Measurements from ENCODE around the gene OTUD1.

Gene OTUD1

DNA sequence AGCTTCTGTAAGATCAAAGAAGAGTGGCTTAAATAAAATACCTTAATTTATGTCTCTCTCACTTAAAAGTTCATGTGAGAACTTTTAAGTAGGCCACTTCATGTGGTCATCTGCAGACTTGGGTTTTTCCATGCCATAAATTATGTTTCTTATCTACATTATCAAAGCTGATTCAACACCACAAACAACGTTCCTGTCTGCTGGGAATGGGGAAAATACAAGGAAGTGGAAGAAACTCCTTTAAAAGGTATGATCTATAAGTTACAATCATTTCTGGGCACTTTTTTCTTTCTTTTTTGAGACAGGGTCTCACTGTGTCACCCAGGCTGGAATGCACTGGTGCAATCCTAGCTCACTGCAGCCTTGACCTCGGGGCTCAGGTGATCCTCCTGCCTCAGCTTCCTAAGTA is 16.9 kb upstream of the OTUD1 start:
- no peak for DNase-seq

DNA sequence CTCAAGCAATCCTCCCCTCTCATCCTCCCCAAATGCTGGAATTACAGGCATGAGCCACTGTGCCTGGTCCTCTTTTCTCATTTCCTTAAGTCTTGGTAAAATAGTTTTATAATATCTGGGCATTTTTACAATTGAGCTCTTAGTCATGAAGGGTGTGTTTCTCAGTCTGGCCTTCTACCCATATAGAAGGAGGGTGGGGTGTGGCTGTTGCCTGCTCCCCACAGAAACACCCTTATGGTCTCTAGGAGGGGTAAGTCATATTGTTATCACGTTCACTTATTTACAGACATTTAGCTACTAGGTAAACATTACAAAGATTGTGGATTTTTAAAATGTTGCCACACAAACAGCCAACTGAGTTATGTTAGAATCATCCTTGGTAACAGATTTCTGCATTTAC is 6.7 kb upstream of the OTUD1 start:
- DNase-seq = no peak

DNA sequence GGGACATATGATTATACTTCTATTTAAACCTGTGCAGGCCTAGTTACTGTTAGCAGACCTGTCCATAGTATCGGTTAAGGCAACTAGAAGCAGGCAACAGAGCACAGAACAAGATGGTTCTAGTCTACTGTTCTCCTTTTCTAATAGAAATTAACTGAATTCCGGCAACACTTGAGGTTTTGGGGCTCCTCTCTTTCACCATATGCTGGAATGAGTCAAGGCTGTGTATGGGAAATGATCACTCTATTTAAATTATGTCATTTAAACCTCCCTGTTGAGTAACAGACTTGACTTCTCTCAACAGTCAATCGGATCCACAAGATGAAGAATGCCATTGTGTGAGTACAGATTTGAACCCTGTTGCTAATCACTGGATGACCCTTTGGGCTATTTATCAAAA is 6.2 kb upstream of the OTUD1 start:
- no peak for DNase-seq

DNA sequence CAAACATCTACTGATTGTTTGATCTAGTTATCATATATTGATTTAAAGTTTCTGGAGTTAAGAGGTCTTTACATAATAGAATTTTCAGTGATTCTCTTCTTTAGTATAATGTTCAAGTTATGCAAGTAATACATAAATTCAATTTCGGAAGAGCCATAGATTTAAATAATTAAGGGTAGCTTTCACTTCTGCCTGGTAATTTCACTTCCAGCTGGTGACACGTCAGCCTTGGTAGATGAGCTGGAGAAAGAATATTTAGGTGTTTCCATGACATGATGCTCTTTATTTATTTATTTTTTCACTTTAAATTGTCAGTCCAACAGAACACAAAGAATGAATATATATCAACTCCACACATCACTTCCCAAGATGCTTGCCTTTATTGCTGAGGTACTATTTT is 5.2 kb upstream of the OTUD1 start:
- DNase-seq = no peak

DNA sequence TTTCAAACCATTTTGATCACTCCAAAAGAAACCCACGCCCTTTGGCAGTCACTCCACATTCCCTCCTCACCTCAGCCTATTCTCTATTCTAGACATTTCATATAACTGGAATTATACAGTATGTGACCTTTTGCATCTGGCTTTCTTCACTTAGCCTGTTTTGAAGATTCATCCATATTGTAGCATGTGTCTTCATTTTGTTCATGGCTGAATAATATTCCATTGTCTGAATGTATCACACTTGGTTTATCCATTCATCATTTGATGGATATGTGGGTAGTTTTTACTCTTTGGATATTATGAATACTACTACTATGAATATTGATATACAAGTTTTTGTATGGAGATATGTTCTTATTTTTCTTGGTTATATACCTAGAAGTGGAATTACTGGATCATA is 3.5 kb upstream of the OTUD1 start:
- DNase-seq = no peak

DNA sequence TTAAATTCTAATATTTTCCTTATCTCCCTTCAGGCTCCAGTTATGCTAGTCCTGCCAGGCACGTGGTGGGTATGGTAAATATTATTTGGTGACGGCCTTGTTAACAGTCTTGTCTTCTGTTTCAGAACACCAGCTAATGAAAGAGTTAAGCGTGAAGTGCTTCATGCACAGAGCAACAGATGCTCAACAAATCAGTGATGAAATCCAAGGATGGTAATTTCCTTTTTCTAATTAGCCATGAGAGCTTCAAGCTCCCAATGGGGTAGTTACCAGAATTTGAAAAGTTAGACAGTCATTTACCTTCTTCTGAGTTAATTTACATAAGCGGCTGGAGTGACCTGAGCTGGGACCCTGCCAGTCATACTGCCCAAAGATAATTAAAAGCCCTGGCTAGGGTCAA is 1.9 kb upstream of the OTUD1 start:
- no peak for DNase-seq

DNA sequence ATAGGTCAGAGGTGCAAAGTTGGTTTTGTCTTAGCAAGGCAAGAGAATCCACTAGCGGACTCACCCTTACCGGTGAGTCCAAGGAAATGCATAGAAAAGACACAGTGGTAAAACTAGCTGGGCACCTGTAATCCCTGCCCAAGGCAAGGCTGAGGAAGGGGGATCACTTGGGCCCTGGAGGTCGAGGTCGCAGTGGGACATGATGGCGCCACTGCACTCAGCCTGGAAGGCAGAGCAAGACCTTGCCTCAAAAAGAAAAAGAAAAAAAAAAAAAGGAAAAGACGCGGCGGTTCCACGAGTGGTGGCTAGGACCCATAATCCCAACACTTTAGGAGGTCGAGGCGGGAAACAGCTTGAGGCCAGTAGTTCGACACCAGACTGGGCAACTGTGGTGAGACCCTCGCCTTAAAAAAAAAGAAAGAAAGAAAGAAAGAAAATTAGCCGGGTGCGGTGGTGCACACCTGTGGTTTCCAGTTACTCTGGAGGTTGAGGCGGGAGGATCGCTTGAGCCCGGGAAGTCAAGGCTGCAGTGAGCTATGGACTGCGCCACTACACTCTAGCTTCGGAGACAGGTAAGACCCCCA is 820 bp upstream of the OTUD1 start:
- no peak for DNase-seq

DNA sequence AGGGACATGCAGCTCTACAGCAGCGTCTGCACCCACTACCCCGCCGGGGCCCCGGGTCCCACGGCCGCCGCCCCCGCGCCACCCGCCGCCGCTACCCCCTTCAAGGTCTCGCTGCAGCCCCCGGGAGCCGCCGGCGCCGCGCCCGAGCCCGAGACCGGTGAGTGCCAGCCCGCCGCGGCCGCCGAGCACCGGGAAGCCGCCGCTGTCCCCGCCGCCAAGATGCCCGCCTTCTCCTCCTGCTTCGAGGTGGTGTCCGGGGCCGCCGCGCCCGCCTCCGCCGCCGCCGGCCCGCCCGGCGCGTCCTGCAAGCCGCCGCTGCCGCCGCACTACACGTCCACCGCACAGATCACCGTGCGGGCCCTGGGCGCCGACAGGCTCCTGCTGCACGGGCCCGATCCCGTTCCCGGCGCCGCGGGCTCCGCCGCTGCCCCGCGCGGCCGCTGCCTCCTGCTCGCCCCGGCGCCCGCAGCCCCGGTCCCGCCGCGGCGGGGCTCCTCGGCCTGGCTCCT is 631 bp downstream of the OTUD1 start:
- peak in 2 of 4 experiments; percentile 33 to 42 for DNase-seq

DNA sequence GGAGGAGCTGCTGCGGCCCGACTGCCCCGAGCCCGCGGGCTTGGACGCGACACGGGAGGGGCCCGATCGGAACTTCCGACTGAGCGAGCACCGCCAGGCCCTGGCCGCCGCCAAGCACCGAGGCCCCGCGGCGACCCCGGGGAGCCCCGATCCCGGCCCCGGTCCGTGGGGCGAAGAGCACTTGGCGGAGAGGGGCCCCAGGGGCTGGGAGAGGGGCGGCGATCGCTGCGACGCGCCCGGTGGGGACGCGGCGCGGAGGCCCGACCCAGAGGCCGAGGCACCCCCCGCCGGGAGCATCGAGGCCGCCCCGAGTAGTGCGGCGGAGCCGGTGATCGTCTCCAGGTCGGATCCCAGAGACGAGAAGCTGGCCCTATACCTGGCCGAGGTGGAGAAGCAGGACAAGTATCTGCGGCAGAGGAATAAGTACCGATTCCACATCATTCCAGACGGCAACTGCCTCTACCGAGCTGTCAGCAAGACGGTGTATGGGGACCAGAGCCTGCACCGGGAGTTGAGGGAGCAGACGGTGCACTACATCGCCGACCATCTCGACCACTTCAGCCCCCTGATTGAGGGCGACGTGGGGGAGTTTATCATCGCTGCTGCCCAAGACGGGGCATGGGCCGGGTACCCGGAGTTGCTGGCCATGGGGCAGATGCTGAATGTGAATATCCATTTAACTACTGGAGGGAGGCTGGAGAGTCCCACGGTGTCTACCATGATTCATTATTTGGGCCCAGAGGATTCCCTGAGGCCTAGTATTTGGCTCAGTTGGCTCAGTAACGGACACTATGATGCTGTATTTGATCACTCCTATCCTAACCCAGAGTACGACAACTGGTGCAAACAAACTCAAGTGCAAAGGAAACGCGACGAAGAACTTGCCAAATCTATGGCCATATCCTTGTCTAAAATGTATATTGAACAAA is 1.4 kb downstream of the OTUD1 start:
- peak; percentile 11 to 30 (median 15) for DNase-seq

DNA sequence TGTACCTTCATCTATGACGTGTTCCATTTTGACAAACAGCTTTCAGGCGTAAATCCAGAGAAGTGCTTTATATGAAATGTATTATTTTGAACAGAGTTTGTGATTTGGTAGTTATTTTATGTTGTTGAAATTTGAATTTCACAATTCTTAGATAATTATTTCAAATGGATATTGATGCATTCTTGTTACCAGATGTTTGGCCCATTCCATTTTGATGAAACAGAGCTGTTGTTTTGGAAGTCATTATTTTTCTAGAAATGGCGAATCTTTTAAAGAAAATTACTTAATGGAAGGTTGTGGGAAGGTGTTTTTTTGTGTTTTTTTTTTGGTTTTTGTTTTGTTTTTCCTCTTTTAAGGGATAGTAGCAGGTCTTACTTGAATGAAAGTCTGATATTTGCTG is 2.4 kb downstream of the OTUD1 start:
- DNase-seq = no peak

DNA sequence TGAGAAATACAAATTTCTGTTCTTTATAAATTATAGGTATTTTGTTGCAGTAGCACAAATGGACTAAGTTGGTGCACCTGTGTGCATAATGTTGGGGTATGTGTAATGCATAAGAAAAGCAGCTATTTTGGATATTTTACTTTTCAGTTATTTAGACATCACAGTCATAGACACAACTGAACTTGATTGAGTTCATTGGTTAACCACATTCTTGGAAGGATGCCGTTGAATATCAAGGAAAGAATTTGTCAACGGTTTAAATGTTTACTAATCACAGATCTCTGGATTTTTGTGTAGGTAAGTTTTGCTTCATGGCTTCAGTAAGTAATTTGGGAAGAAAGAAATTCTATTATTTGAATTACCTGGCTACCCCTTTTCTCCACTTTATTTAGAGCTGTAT is 4.1 kb downstream of the OTUD1 start:
- DNase-seq = no peak

DNA sequence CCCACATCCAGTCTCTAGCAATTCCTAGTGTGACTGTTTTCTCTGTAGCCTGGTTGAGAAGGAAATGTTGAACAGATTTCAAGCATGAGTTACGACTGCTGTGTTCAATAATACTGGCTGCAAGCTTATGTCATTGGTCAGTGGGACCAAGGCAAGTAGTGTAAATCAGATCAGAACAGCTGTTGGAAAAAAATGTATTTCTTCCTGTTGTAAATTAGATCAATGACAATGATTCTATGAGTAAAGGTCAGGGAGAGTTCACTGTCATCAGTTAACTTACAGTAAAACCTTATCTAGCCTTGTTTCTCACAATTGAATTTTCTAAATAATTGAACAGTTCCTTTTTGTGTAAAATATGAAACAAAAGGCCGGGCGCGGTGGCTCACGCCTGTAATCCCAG is 6.7 kb downstream of the OTUD1 start:
- no peak for DNase-seq

DNA sequence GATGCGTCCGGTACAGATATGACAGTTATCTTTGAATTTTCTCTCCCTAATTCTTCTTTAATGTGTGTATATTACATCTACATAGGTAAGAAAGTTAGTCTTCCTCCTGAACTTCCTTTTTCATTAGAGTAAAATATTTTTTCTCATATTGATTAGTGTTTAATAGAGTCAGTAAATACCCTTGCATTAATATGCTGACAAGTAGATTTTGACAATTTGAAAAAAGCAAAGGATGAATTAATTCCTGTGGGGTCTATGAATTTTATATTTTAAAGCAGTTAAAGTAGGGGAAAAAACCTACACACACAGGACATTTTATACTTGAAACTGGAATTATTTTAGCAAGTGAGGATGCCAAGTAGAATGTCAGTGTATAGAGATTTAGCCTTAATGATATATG is 9.4 kb downstream of the OTUD1 start:
- DNase-seq = no peak

DNA sequence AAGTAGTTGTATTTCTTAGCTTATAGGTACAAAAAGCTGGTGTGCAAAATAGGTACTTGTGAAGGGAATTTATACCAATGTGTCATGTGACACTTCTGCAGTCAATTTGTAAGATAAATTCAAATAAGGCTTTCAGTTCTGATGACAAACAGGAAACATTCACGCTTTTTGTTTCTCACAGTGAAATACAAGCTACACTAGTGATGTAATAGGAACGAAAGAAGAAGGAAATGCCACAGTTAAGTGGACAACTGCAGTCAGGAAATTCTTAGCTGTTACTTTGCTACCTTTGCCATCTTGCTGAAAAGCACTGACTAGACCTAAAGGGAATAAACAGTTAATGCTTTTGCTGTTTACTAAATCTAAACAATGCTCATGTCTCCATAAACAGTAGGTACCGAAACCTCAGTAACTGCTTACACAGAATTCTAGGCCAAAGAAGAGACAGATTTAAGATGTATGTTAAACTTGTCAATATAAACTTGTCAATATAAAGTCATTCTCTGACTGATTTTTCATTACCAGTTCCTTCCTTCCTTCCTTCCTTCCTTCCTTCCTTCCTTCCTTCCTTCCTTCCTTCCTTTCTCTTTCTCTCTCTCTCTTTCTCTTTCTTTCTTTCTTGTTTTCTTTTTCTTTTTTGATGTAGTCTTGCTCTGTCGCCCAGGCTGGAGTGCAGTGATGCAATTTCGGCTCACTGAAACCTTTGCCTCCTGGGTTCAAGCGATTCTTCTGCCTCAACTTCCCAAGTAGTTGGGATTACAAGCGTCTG is 10.1 kb downstream of the OTUD1 start:
- no peak for DNase-seq

DNA sequence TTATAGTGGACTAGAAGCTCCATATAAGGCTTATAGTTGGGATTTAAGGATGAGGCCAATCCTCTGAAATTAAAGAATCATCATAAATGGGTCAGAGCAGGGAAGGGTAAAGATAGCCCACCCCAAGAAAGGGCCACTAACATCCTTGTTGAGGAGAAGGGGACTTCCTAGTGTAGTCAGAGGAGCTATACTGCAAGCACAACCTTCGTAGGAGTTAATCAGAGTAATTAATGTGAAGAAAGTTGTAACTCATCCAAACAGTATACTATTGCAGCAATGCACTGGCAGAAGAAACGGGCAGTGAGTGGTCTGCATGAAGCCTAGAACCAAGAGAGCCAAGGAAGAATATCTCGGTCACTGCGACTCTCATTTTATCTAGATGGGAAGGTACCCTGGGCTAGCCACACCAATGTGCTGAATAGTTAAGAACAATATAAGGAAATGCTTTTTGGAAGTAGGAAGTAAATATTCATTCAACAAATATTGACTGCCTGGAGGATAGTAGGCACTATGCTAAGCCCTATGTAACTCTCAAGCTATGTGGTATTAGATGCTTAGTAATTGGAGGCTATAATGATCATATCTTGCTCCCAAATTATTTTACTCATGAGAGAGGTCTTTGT is 13.3 kb downstream of the OTUD1 start:
- no peak for DNase-seq

DNA sequence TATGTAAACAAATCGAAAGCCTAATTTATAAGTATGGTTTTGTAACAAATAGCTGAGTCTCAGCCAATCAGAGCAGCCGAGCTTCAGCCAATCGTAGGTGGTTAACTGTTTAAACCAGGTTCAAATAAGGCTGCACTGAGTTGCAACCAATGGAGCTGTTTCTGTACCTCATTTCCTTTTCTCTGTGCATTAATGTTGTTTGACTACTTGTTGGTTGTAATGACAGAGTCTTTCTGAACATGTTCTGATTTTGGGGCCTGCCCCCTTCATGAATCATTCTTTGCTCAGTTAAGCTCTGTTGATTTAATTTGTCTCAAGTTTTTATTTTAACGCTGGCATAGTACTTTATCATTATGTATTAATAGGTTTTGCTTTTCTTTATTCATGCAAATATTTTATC is 14.6 kb downstream of the OTUD1 start:
- DNase-seq = no peak

DNA sequence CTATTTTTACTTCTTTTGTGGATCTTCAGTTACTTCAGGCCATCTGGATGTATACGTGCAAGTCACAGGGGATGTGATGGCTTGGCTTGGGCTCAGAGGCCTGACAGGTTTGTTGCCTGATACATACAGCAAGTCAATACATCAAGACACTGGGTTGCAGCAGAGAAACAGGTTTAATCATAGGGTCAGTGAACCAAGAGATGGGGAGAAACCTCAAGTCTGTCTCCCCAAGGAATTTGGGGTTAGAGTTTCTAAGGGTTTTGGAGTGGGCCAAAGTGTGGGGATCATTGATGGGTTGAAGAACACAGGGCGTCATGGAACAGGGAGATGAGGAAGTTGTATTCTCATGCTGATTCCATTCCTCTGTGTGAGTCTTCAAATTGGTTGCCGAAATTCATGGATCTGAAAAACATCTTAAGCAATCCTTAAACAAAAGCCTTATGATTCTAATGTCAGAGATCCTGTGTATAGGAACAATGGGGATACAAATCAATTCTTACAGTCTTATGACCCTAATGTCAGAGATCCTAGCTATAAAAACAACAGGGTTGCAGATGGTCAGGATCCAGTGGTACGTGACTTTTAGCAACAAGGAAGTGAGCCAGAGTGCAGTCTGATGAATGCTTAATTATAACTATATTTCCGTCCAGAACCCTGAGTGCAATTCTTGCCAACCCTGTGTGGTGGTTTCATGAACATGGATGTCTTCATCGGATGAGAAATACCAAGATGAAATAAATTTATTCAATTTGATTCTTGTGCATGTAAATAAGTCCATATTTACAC is 18.9 kb downstream of the OTUD1 start:
- DNase-seq = no peak

DNA sequence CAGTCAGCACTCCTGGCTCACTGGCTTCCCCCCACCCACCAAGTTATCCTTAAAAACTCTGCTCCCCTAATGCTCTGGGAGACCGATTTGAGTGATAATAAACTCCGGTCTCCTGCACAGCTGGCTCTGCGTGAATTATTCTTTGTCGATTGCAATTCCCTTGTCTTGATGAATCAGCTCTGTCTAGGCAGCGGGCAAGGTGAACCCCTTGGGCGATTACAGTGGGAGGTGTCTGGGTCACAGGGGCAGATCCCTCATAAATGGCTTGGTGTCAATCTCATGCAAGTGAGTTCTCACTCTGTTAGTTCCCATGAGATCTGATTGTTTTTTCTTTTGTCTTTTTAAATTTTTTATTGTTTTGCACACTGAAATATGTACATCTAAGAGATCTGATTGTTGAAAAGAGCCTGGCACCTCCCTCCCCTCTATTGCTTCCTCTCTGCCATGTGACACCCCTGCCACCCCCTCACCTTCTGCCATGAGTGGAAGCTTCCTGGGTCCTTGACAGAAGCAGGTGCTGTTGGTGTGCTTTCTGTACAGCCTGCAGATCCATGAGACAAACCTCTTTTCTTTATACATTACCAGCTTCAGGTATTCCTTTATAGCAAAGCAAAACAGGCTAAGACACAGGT is 20.5 kb downstream of the OTUD1 start:
- DNase-seq = no peak

DNA sequence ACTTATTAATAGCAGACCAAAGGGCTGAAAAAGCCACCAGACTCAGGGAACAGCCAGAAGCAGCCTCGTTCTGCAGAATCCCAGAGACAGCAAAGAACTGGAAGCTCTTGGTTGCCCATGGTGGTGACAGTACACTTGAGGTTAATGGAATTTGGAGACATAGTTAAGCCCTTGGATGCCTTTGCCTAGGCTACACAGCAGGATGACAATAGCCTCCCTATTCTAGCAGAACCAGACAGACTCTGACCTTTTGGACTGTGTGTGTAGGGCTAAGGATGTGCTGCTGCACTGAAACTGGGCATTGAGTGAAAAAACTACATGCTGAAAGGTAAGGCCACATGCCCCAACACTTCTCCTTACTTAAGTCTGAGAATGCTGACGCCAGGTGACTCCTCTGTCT is 22.7 kb downstream of the OTUD1 start:
- no peak for DNase-seq

DNA sequence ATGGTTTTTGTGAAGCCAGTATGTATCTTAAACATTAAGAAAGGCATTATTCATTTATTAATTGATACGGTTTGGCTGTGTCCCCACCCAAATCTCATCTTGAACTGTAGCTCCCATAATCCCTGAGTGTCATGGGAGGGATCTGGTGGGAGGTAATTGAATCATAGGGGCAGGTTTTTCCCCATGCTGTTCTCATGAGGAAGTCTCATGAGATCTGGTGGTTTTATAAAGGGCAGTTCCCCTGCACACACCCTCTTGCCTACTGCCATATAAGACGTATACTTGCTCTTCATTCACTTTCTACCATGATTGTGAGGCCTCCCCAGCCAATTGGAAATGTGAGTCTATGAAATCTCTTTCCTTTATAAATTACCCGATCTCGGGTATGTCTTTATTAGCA is 28.1 kb downstream of the OTUD1 start:
- DNase-seq = no peak

DNA sequence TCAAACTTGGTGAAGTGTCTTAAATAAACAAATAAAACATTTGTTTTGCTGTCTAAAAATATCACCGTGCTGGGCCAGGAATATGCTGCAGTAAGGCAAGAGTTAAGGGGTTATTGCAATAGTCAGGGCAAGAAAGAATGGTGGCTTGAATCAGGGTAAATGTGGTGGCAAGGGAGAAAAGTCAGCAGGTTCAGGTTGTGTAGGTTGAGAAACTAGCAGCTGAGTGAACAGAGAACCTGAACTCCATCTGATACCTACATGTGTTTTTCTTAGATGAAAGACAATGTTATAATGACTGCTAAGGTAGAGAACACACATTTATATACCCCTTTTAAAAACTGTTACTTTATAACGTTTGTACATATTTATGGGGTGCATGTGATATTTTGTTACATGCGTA is 28.7 kb downstream of the OTUD1 start:
- DNase-seq = no peak
